Fibroblast of upper back skin (primary cell): Measurements from ENCODE around the gene BCO2.
"Not testable (repeated sequence)": the region's sequence is repeated elsewhere in the genome, so short reads cannot be mapped to it uniquely, and the experiment has no call there.

Experiments
- DNase-seq: peaks from one replicate; pipeline ENCODE4 v3.0.0-alpha.2; 2013

Gene BCO2

GRCh38 chr11:112167145-112167544 is 8.2 kb upstream of the BCO2 start, which contains the start of gene TEX12:
Gene TEX12, plus strand, starts transcription at chr11:112167372. Its CDS starts 1,897 bp downstream, at chr11:112169269.
- DNase-seq, result no peak

- peak; percentile 38 for DNase-seq
Measured at GRCh38 chr11:112172362-112172994, 2.8 kb upstream of the BCO2 start.

GRCh38 chr11:112173152-112173551 is 2.2 kb upstream of the BCO2 start:
- DNase-seq, result no peak

- no peak for DNase-seq
Measured at GRCh38 chr11:112175599-112175952, 264 bp downstream of the BCO2 start.

- DNase-seq, result no peak
Measured at GRCh38 chr11:112176077-112176476, 765 bp downstream of the BCO2 start.

GRCh38 chr11:112177589-112177988 is 2.3 kb downstream of the BCO2 start:
- no peak for DNase-seq

- no peak for DNase-seq
Measured at GRCh38 chr11:112178428-112178827, 3.1 kb downstream of the BCO2 start.

- no peak for DNase-seq
Measured at GRCh38 chr11:112178936-112179335, 3.6 kb downstream of the BCO2 start.

- DNase-seq, result no peak
Measured at GRCh38 chr11:112179601-112180000, 4.3 kb downstream of the BCO2 start.

GRCh38 chr11:112182867-112183266 is 7.6 kb downstream of the BCO2 start:
- DNase-seq, result no peak

GRCh38 chr11:112185883-112186282 is 10.6 kb downstream of the BCO2 start:
- DNase-seq, result no peak

GRCh38 chr11:112186304-112186703 is 11.0 kb downstream of the BCO2 start:
- no peak for DNase-seq

GRCh38 chr11:112195113-112195512 is 19.8 kb downstream of the BCO2 start:
- DNase-seq, result not testable (repeated sequence)

- DNase-seq, result no peak
Measured at GRCh38 chr11:112195951-112196351, 20.6 kb downstream of the BCO2 start.

GRCh38 chr11:112196519-112197087 is 21.3 kb downstream of the BCO2 start:
- no peak for DNase-seq

GRCh38 chr11:112199101-112199500 is 23.8 kb downstream of the BCO2 start:
- not testable (repeated sequence) for DNase-seq

GRCh38 chr11:112200252-112200651 is 24.9 kb downstream of the BCO2 start:
- no peak for DNase-seq

- DNase-seq, result no peak
Measured at GRCh38 chr11:112206071-112206470, 30.8 kb downstream of the BCO2 start.

- no peak for DNase-seq
Measured at GRCh38 chr11:112210890-112211289, 35.6 kb downstream of the BCO2 start.

GRCh38 chr11:112211536-112211935 is 36.2 kb downstream of the BCO2 start:
- no peak for DNase-seq

GRCh38 chr11:112212290-112212689 is 37.0 kb downstream of the BCO2 start:
- DNase-seq, result no peak

GRCh38 chr11:112212710-112213109 is 37.4 kb downstream of the BCO2 start:
- DNase-seq, result no peak

GRCh38 chr11:112213753-112214152 is 38.4 kb downstream of the BCO2 start:
- no peak for DNase-seq

- no peak for DNase-seq
Measured at GRCh38 chr11:112215621-112216020, 40.3 kb downstream of the BCO2 start.

GRCh38 chr11:112216561-112217105 is 41.3 kb downstream of the BCO2 start:
- DNase-seq, result peak; percentile 22
